Activated CD4-positive, alpha-beta memory T cell treated with anti-CD3 and anti-CD28 coated beads for 36 hours (primary cell): ENCODE measurements around the gene SCUBE2. TPM values are rescaled to one million over a fixed set of nuclear protein-coding genes. Genes with fewer than 3 reads are reported as not detected.
A peak's percentile ranks its signal among the peaks of the same experiment; 100 is the strongest.

ENCODE experiments used
- CTCF ChIA-PET: fragments of 350-600 bp; sonication (Branson Sonifier 250); formaldehyde crosslinking; loops from one replicate; lab custom pipeline; 2021; ENCODE audit warnings: antibody characterized with exemption, inconsistent platforms; lab: Charles Lee
- POLR2A ChIA-PET: fragments of 350-600 bp; sonication (Branson Sonifier 250); formaldehyde crosslinking; loops from one replicate; lab custom pipeline; 2021; ENCODE audit warnings: antibody characterized with exemption; lab: Charles Lee
- DNase-seq: peaks from one replicate; pipeline ENCODE4 v3.0.0-alpha.2; 2020
- H3K27ac Mint-ChIP-seq: one replicate; pipeline ENCODE4 v1.8.0; 2021; ENCODE audit warnings: mixed read lengths
- H3K27me3 Mint-ChIP-seq: one replicate; pipeline ENCODE4 v1.8.0; 2021; ENCODE audit warnings: mixed read lengths
- H3K36me3 Mint-ChIP-seq: one replicate; pipeline ENCODE4 v1.8.0; 2021; ENCODE audit warnings: mixed read lengths
- H3K4me1 Mint-ChIP-seq: one replicate; pipeline ENCODE4 v1.8.0; 2021; ENCODE audit warnings: low read depth, mixed read lengths
- H3K4me3 Mint-ChIP-seq: one replicate; pipeline ENCODE4 v1.8.0; 2021; ENCODE audit warnings: mild to moderate bottlenecking, mixed read lengths
- H3K9me3 Mint-ChIP-seq: one replicate; pipeline ENCODE4 v1.8.0; 2021; ENCODE audit warnings: mixed read lengths
- intact Hi-C: fragments of 100-400 bp; cut with micrococcal nuclease; formaldehyde crosslinking; loops from one replicate; pipeline ENCODE4 v1.15.1; 2023
- total RNA-seq, 2 experiments: library from RNA; stranded (reverse); gene quantifications; one replicate each; pipeline ENCODE4 v1.2.3, GENCODE V29; 2021

Gene SCUBE2
- total RNA-seq, 2 experiments from 2014 or later, result not detected

- H3K9me3 Mint-ChIP-seq, result no peaks in the 10 kb centered on the region
- no peak overlapping the region for H3K4me3 Mint-ChIP-seq
- intact Hi-C loops, result no loop called here
- H3K27ac Mint-ChIP-seq, result no peak overlapping the region
- H3K4me1 Mint-ChIP-seq, result no peaks in the 10 kb centered on the region
- POLR2A ChIA-PET, result no interaction called here
- no peak for DNase-seq
- CTCF ChIA-PET, result interaction anchor here (1.0 kb wide), 1 partner anchor 66 kb away, joined by 5 read pairs; no protein-coding TSS in a partner anchor
- no peaks in the 10 kb centered on the region for H3K36me3 Mint-ChIP-seq
- H3K27me3 Mint-ChIP-seq, result peaks cover 23% of the 10 kb centered on the region
These were observed 19.7 kb downstream of the SCUBE2 start for GRCh38 chr11:9071692-9072091.

- intact Hi-C loops, result no loop called here
- Mint-ChIP-seq H3K4me3 (no peak overlapping the region), H3K9me3 (no peaks in the 10 kb centered on the region), H3K27me3 (peaks cover 23% of the 10 kb centered on the region), H3K36me3 (no peaks in the 10 kb centered on the region), H3K27ac (no peak overlapping the region), H3K4me1 (no peaks in the 10 kb centered on the region)
- ChIA-PET POLR2A (no interaction called here), CTCF (no interaction called here)
- no peak for DNase-seq
These were observed 20.5 kb downstream of the SCUBE2 start for GRCh38 chr11:9070749-9071491.

GRCh38 chr11:9069862-9070470 lies 21.4 kb downstream of the SCUBE2 start:
- Mint-ChIP-seq H3K4me1 (no peaks in the 10 kb centered on the region), H3K27me3 (peaks cover 21% of the 10 kb centered on the region), H3K27ac (no peak overlapping the region), H3K9me3 (no peaks in the 10 kb centered on the region), H3K4me3 (no peak overlapping the region), H3K36me3 (no peaks in the 10 kb centered on the region)
- POLR2A ChIA-PET, result no interaction called here
- intact Hi-C loops, result no loop called here
- no peak for DNase-seq
- CTCF ChIA-PET, result no interaction called here

- Mint-ChIP-seq H3K27me3 (peaks cover 24% of the 10 kb centered on the region), H3K4me3 (no peak overlapping the region), H3K36me3 (no peaks in the 10 kb centered on the region), H3K9me3 (no peaks in the 10 kb centered on the region), H3K4me1 (no peaks in the 10 kb centered on the region), H3K27ac (no peak overlapping the region)
- ChIA-PET POLR2A (no interaction called here), CTCF (no interaction called here)
- intact Hi-C loops, result no loop called here
- DNase-seq, result no peak
These were observed 22.1 kb downstream of the SCUBE2 start for GRCh38 chr11:9069256-9069655.

- no peaks in the 10 kb centered on the region for H3K4me1 Mint-ChIP-seq
- H3K36me3 Mint-ChIP-seq, result no peaks in the 10 kb centered on the region
- intact Hi-C loops, result no loop called here
- no peaks in the 10 kb centered on the region for H3K9me3 Mint-ChIP-seq
- no peak for DNase-seq
- POLR2A ChIA-PET, result no interaction called here
- H3K27ac Mint-ChIP-seq, result no peak overlapping the region
- H3K27me3 Mint-ChIP-seq, result peaks cover 33% of the 10 kb centered on the region
- no peak overlapping the region for H3K4me3 Mint-ChIP-seq
- CTCF ChIA-PET, result interaction anchor here (1.4 kb wide), 1 partner anchor 71 kb away, joined by 3 read pairs; no protein-coding TSS in a partner anchor
These were observed 24.9 kb downstream of the SCUBE2 start for GRCh38 chr11:9066433-9066925.

GRCh38 chr11:9065607-9066432 lies 25.6 kb downstream of the SCUBE2 start:
- H3K36me3 Mint-ChIP-seq, result no peaks in the 10 kb centered on the region
- H3K4me3 Mint-ChIP-seq, result no peak overlapping the region
- intact Hi-C loops, result no loop called here
- H3K4me1 Mint-ChIP-seq, result peaks cover 5% of the 10 kb centered on the region
- H3K27me3 Mint-ChIP-seq, result peaks cover 34% of the 10 kb centered on the region
- ChIA-PET CTCF (no interaction called here), POLR2A (no interaction called here)
- H3K9me3 Mint-ChIP-seq, result no peaks in the 10 kb centered on the region
- no peak overlapping the region for H3K27ac Mint-ChIP-seq
- DNase-seq, result no peak

- intact Hi-C loops, result loop anchor here (1.0 to 5.0 kb wide), 4 partner anchors 61 to 379 kb away; partner anchors contain the start of genes AKIP1, RPL27A and TRIM66
These were observed 29.6 kb downstream of the SCUBE2 start for GRCh38 chr11:9061807-9062206.

GRCh38 chr11:9060700-9061111 lies 30.7 kb downstream of the SCUBE2 start:
- H3K4me1 Mint-ChIP-seq, result peaks cover 12% of the 10 kb centered on the region
- no peak overlapping the region for H3K27ac Mint-ChIP-seq
- H3K4me3 Mint-ChIP-seq, result no peak overlapping the region
- intact Hi-C loops, result loop anchor here (1.0 to 5.0 kb wide), 4 partner anchors 59 to 378 kb away; partner anchors contain the start of genes AKIP1, RPL27A and TRIM66
- no peaks in the 10 kb centered on the region for H3K9me3 Mint-ChIP-seq
- CTCF ChIA-PET, result interaction anchor here (0.7 to 3.4 kb wide), 4 partner anchors 26 to 101 kb away, joined by 3 to 11 read pairs (median 6); no protein-coding TSS in a partner anchor
- DNase-seq, result peak; percentile 88
- H3K36me3 Mint-ChIP-seq, result no peaks in the 10 kb centered on the region
- H3K27me3 Mint-ChIP-seq, result peaks cover 35% of the 10 kb centered on the region
- POLR2A ChIA-PET, result no interaction called here

More at GRCh38 chr11:9061807-9062206, 29.6 kb downstream of the SCUBE2 start:
- H3K4me1 Mint-ChIP-seq, result peaks cover 12% of the 10 kb centered on the region
- no peak overlapping the region for H3K4me3 Mint-ChIP-seq
- ChIA-PET POLR2A (interaction anchor here (0.6 kb wide), 1 partner anchor 146 kb away, joined by 3 read pairs; no protein-coding TSS in a partner anchor), CTCF (interaction anchor here (1.0 to 3.4 kb wide), 3 partner anchors 31 to 76 kb away, joined by 5 to 11 read pairs (median 9); no protein-coding TSS in a partner anchor)
- no peaks in the 10 kb centered on the region for H3K36me3 Mint-ChIP-seq
- H3K27me3 Mint-ChIP-seq, result peaks cover 31% of the 10 kb centered on the region
- H3K27ac Mint-ChIP-seq, result no peak overlapping the region
- H3K9me3 Mint-ChIP-seq, result no peaks in the 10 kb centered on the region
- DNase-seq, result no peak

- H3K4me1 Mint-ChIP-seq, result peaks cover 12% of the 10 kb centered on the region
- H3K4me3 Mint-ChIP-seq, result no peak overlapping the region
- peaks cover 31% of the 10 kb centered on the region for H3K27me3 Mint-ChIP-seq
- no peak overlapping the region for H3K27ac Mint-ChIP-seq
- H3K9me3 Mint-ChIP-seq, result no peaks in the 10 kb centered on the region
- CTCF ChIA-PET, result interaction anchor here (0.6 to 3.4 kb wide), 5 partner anchors 18 to 79 kb away, joined by 3 to 11 read pairs (median 3); no protein-coding TSS in a partner anchor
- H3K36me3 Mint-ChIP-seq, result no peaks in the 10 kb centered on the region
- intact Hi-C loops, result no loop called here
- no peak for DNase-seq
- POLR2A ChIA-PET, result no interaction called here
These were observed 32.0 kb downstream of the SCUBE2 start for GRCh38 chr11:9059406-9059805.

GRCh38 chr11:9057888-9058287 lies 33.5 kb downstream of the SCUBE2 start:
- Mint-ChIP-seq H3K4me3 (no peak overlapping the region), H3K27ac (no peak overlapping the region), H3K27me3 (peaks cover 19% of the 10 kb centered on the region), H3K36me3 (no peaks in the 10 kb centered on the region), H3K4me1 (peaks cover 12% of the 10 kb centered on the region), H3K9me3 (no peaks in the 10 kb centered on the region)
- intact Hi-C loops, result no loop called here
- DNase-seq, result no peak
- POLR2A ChIA-PET, result no interaction called here
- CTCF ChIA-PET, result no interaction called here

- H3K9me3 Mint-ChIP-seq, result no peaks in the 10 kb centered on the region
- no peak for DNase-seq
- no peak overlapping the region for H3K27ac Mint-ChIP-seq
- no peak overlapping the region for H3K4me3 Mint-ChIP-seq
- no peaks in the 10 kb centered on the region for H3K36me3 Mint-ChIP-seq
- H3K27me3 Mint-ChIP-seq, result peaks cover 14% of the 10 kb centered on the region
- peaks cover 12% of the 10 kb centered on the region for H3K4me1 Mint-ChIP-seq
- intact Hi-C loops, result no loop called here
- POLR2A ChIA-PET, result no interaction called here
- CTCF ChIA-PET, result no interaction called here
These were observed 34.4 kb downstream of the SCUBE2 start for GRCh38 chr11:9057007-9057406.
